ENCODE results near the gene H3-3A. TPM values are rescaled to one million over a fixed set of nuclear protein-coding genes. Genes with fewer than 3 reads are reported as not detected.

H3-3A gene
- 241 and 295 TPM in 2 replicates for total RNA-seq

DNA sequence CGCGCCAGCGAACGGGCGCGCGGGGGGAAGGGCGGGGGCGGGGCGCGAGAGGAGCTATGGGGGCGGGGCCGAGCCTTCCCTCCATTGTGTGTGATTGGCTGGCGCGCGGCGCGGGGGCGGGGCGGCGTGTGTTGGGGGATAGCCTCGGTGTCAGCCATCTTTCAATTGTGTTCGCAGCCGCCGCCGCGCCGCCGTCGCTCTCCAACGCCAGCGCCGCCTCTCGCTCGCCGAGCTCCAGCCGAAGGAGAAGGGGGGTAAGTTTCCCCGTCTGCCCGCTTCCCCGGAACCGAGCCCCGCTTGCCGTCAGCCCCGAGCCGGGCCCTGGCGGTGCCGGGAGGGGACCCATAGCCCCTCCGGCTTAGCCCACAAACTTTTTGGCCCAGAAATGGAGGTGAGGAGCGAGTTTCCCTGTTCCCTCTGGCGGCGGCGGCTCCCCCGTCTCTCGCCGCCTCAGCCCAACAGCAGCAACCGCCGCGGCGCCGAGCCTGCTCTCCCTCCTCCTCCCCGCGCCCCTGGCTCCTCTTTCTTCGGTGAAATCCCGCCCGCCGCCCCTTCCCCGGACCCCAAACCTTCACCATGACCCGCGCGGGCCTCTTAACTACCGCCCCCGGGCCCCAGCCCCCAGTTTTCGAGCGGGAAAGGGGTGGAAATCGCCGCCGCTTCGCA, at the start of gene H3-3A:
Gene H3-3A (plus strand): TSS at position 159 of the 666 bp plus-strand sequence. CDS start 1,636 bp downstream, outside the sequence.

Other genes with a start within 250 kb of the H3-3A start
- gene TMEM63A, start 180.3 kb upstream of the H3-3A start, total RNA-seq, result 22.7 and 31.9 TPM in 2 replicates
- gene LEFTY1, start 173.6 kb upstream of the H3-3A start, total RNA-seq, result not detected in 2 replicates
- 31.9 and 40.5 TPM in 2 replicates for gene PYCR2, start 138.5 kb upstream of the H3-3A start, total RNA-seq
- 0.13 TPM in 1 of 2 replicates, not detected in the other for gene LEFTY2, start 121.5 kb upstream of the H3-3A start, total RNA-seq
- 25.2 and 28.1 TPM in 2 replicates for gene SDE2, start 63.4 kb upstream of the H3-3A start, total RNA-seq
- 51.6 and 57.8 TPM in 2 replicates for gene ACBD3, start 124.0 kb downstream of the H3-3A start, total RNA-seq
- gene MIXL1, start 160.9 kb downstream of the H3-3A start, total RNA-seq, result 0.13 and 0.14 TPM in 2 replicates
- gene LIN9, start 246.4 kb downstream of the H3-3A start, total RNA-seq, result 12.8 and 17.4 TPM in 2 replicates

Measured in thoracic aorta endothelial cell (primary cell).